K562 (cell line): ENCODE data around the gene LAP3. TPM values are rescaled to one million over a fixed set of nuclear protein-coding genes. Genes with fewer than 3 reads are reported as not detected.

ENCODE experiments used
- BRF2 ChIP-seq: IDR thresholded peaks from 3 replicates; pipeline ENCODE4 v1.6.1; 2011; ENCODE audit warnings: borderline replicate concordance, mild to moderate bottlenecking; ENCODE audit not compliant: insufficient read length, insufficient read depth
- CHD2 ChIP-seq: IDR thresholded peaks from 2 replicates; pipeline ENCODE4 v1.6.1; 2011; ENCODE audit warnings: low read depth, low read length
- DLX4 ChIP-seq: fragments of 250-450 bp; sonication (Bioruptor Pico); IDR thresholded peaks from 2 replicates; pipeline ENCODE4 v1.6.1; 2021; ENCODE audit warnings: mild to moderate bottlenecking
- E2F4 ChIP-seq: sonication (generic); formaldehyde crosslinking; IDR thresholded peaks from 2 replicates; pipeline ENCODE4 v1.8.0; 2022; ENCODE audit warnings: mild to moderate bottlenecking, low read depth, missing genetic modification reagents
- EGR1 ChIP-seq: fragments of 450-650 bp; conservative IDR thresholded peaks from 2 replicates; pipeline ENCODE4 v1.6.1; 2017; ENCODE audit warnings: mild to moderate bottlenecking
- NCOR1 ChIP-seq: fragments of 450-650 bp; IDR thresholded peaks from 2 replicates; pipeline ENCODE4 v1.6.1; 2016; ENCODE audit warnings: mild to moderate bottlenecking, moderate library complexity
- RBM39 ChIP-seq: fragments of 200-400 bp; formaldehyde crosslinking; optimal IDR thresholded peaks from 2 replicates; pipeline ENCODE3; 2018; ENCODE audit warnings: low read depth, low read length
- SRSF1 ChIP-seq: fragments of 200-400 bp; formaldehyde crosslinking; IDR thresholded peaks from 2 replicates; pipeline ENCODE4 v1.6.1; 2017; ENCODE audit warnings: mild to moderate bottlenecking, low read depth, low read length, moderate library complexity
- TAF1 ChIP-seq: IDR thresholded peaks from 2 replicates; pipeline ENCODE4 v1.6.1; 2011; ENCODE audit warnings: mild to moderate bottlenecking, low read length, moderate library complexity; ENCODE audit not compliant: insufficient read depth, control insufficient read depth, severe bottlenecking; ENCODE audit errors: extremely low read depth
- THRA ChIP-seq: fragments of 450-650 bp; IDR thresholded peaks from 2 replicates; pipeline ENCODE4 v1.6.1; 2017; ENCODE audit warnings: mild to moderate bottlenecking, moderate library complexity
- ZBTB40 ChIP-seq, 2 experiments: fragments of 450-650 bp in 1 of 2; sonication (generic) in 1 of 2; formaldehyde crosslinking in 1 of 2; IDR thresholded peaks; 2 replicates each; pipeline versions ENCODE4 v1.7.1 to v1.9.0; 2016 to 2022; ENCODE audit warnings: inconsistent platforms in 1 of 2, mild to moderate bottlenecking in 1 of 2, missing genetic modification reagents in 1 of 2
- ZNF347 ChIP-seq: fragments of 450-650 bp; formaldehyde crosslinking; IDR thresholded peaks from 2 replicates; pipeline ENCODE4 v1.4.0; 2020; ENCODE audit warnings: low read depth, mild to moderate bottlenecking, moderate library complexity
- polyA plus RNA-seq, 8 experiments: library from polyadenylated mRNA; depleted of rRNA in 4 of 8; stranded (reverse) in 5 of 8; unstranded in 3 of 8; fragments of >200 nt; fragmentation: Nextera tagmentation in 2 of 8; fragmentation: Illumina TruSeq in 1 of 8; extraction: Ambion mirVana in 2 of 8; extraction: Trizol in 1 of 8; gene quantifications; 2 replicates each; pipeline versions ENCODE4 v1.2.1 to v1.2.3, GENCODE V29; 2011 to 2014; ENCODE audit warnings: inconsistent platforms in 1 of 8, missing spikeins in 1 of 8
- total RNA-seq, 7 experiments: library from RNA; depleted of rRNA in 6 of 7; stranded (reverse); fragments of >200 nt in 6 of 7; fragmentation: Illumina TruSeq in 2 of 7; extraction: Trizol in 2 of 7; gene quantifications; 2 replicates each; pipeline versions ENCODE4 v1.2.1 to v1.2.3, GENCODE V29; 2011 to 2021; ENCODE audit warnings: low replicate concordance in 1 of 7

Gene LAP3
- total and polyA plus RNA-seq, 9 of the 15 experiments (the other 6 are each of a cell fraction or from before 2014, with no cell fraction given), result 82.3 to 170 (median 107) TPM

- no peak for TF ChIP-seq BRF2
- no peak for TF ChIP-seq ZNF347 (CRISPR knock-in tag)
- peak; percentile 85 for TF ChIP-seq EGR1
- no peak for TF ChIP-seq CHD2
- TF ChIP-seq RBM39, result no peak
- no peak; the same call in 1 of the 2 replicates for TF ChIP-seq NCOR1
- no peak for TF ChIP-seq E2F4 (CRISPR knock-in tag)
- no peak for TF ChIP-seq ZBTB40 (IDR thresholded peaks at IDR 0.05)
- TF ChIP-seq ZBTB40 (CRISPR knock-in tag; IDR thresholded peaks at IDR 0.05), result no peak
- TF ChIP-seq DLX4 (CRISPR knock-in tag), result no peak
- TF ChIP-seq TAF1, result peak; percentile 97
- TF ChIP-seq THRA, result no peak
- no peak for TF ChIP-seq SRSF1
Measured at GRCh38 chr4:17614416-17615299, 37.7 kb downstream of the LAP3 start, which contains the start of gene MED28 (continued).
